GM19438 (cell line): ENCODE data around the gene GIT2.
"Not testable (repeated sequence)": the region's sequence is repeated elsewhere in the genome, so short reads cannot be mapped to it uniquely, and the experiment has no call there.

Source experiments
- ATAC-seq: cut with Tn5 transposase; IDR thresholded peaks from one replicate; pipeline ENCODE4 v1.9.1; 2021; ENCODE audit warnings: low read depth; ENCODE audit not compliant: unreplicated experiment

Gene GIT2

GRCh38 chr12:109896188-109896587, 100.0 kb downstream of the GIT2 start:
- no peak for ATAC-seq

- no peak for ATAC-seq
Observed at GRCh38 chr12:109894939-109895338, 101.2 kb downstream of the GIT2 start.

GRCh38 chr12:109893261-109893995, 102.7 kb downstream of the GIT2 start:
- peak; percentile 26 for ATAC-seq

GRCh38 chr12:109892748-109893147, 103.4 kb downstream of the GIT2 start:
- ATAC-seq = peak; percentile 65

- ATAC-seq = no peak
Observed at GRCh38 chr12:109892165-109892715, 103.9 kb downstream of the GIT2 start.

- not testable (repeated sequence) for ATAC-seq
Observed at GRCh38 chr12:109891731-109892130, 104.4 kb downstream of the GIT2 start.

GRCh38 chr12:109890620-109891170, 105.5 kb downstream of the GIT2 start:
- no peak for ATAC-seq

- no peak for ATAC-seq
Observed at GRCh38 chr12:109888179-109889020, 107.8 kb downstream of the GIT2 start.

GRCh38 chr12:109885616-109886015, 110.6 kb downstream of the GIT2 start:
- ATAC-seq = no peak

GRCh38 chr12:109883461-109883860, 112.7 kb downstream of the GIT2 start:
- ATAC-seq = no peak

GRCh38 chr12:109881752-109882151, 114.4 kb downstream of the GIT2 start:
- ATAC-seq = no peak

GRCh38 chr12:109880938-109881337, 115.2 kb downstream of the GIT2 start:
- ATAC-seq = no peak

GRCh38 chr12:109880043-109880931, 115.9 kb downstream of the GIT2 start, which contains the start of gene GLTP:
Gene GLTP, minus strand, starts transcription at chr12:109880541. Its CDS starts 167 bp downstream, at chr12:109880374.
- peak; percentile 87 for ATAC-seq
